Osteoblast (primary cell): Measurements from ENCODE around the gene CUX1. TPM values are rescaled to one million over a fixed set of nuclear protein-coding genes. Genes with fewer than 3 reads are reported as not detected.

Experiments used
- DNase-seq: peaks from one replicate; pipeline ENCODE4 v3.0.0; 2011; ENCODE audit warnings: low spot score, mixed read lengths; ENCODE audit not compliant: insufficient read length; ENCODE audit errors: missing footprints
- H2AFZ ChIP-seq: 2 replicates; pipeline ENCODE4 v1.6.0; 2011; ENCODE audit warnings: mild to moderate bottlenecking, low read length
- H3K27ac ChIP-seq: 2 replicates; pipeline ENCODE4 v1.5.1; 2011; ENCODE audit warnings: mild to moderate bottlenecking, low read depth, low read length, moderate library complexity
- H3K27me3 ChIP-seq: 2 replicates; pipeline ENCODE4 v1.6.0; 2012; ENCODE audit warnings: mild to moderate bottlenecking, control low read depth, inconsistent platforms, low read length, moderate library complexity; ENCODE audit not compliant: insufficient read depth
- H3K36me3 ChIP-seq: 2 replicates; pipeline ENCODE4 v1.5.1; 2011; ENCODE audit warnings: mild to moderate bottlenecking, low read length, control low read depth, moderate library complexity; ENCODE audit not compliant: insufficient read depth
- H3K4me1 ChIP-seq: 2 replicates; pipeline ENCODE4 v1.5.1; 2011; ENCODE audit warnings: mild to moderate bottlenecking, low read length, control low read depth, moderate library complexity; ENCODE audit not compliant: insufficient read depth
- H3K4me2 ChIP-seq: 2 replicates; pipeline ENCODE4 v1.6.0; 2011; ENCODE audit warnings: mild to moderate bottlenecking, low read length; ENCODE audit not compliant: insufficient read depth
- H3K4me3 ChIP-seq: fragments of 200-600 bp; sonication (generic); 3 replicates; pipeline ENCODE4 v1.5.1; 2012; ENCODE audit warnings: mild to moderate bottlenecking, low read length, inconsistent platforms; ENCODE audit not compliant: insufficient read depth
- H3K79me2 ChIP-seq: 2 replicates; pipeline ENCODE4 v1.6.0; 2012; ENCODE audit warnings: mild to moderate bottlenecking, low read length, control low read depth, inconsistent platforms; ENCODE audit not compliant: insufficient read depth
- H3K9me3 ChIP-seq: 2 replicates; pipeline ENCODE4 v1.5.1; 2011; ENCODE audit warnings: low read depth, low read length, control low read depth
- H4K20me1 ChIP-seq: 2 replicates; pipeline ENCODE4 v1.6.0; 2012; ENCODE audit warnings: mild to moderate bottlenecking, low read length, control low read depth; ENCODE audit not compliant: insufficient read depth
- total RNA-seq: library from RNA; depleted of rRNA; stranded (reverse); fragments of >200 nt; gene quantifications from 2 replicates; pipeline ENCODE4 v1.2.3, GENCODE V29; 2012
- TF ChIP-seq, protein P1 (sequence below): IDR thresholded peaks from 2 replicates; pipeline ENCODE4 v1.5.1; 2011; ENCODE audit warnings: mild to moderate bottlenecking, low read depth, low read length, moderate library complexity; ENCODE audit errors: extremely low read depth

Gene CUX1
- total RNA-seq, 1 donor: 41.6 TPM

DNA sequence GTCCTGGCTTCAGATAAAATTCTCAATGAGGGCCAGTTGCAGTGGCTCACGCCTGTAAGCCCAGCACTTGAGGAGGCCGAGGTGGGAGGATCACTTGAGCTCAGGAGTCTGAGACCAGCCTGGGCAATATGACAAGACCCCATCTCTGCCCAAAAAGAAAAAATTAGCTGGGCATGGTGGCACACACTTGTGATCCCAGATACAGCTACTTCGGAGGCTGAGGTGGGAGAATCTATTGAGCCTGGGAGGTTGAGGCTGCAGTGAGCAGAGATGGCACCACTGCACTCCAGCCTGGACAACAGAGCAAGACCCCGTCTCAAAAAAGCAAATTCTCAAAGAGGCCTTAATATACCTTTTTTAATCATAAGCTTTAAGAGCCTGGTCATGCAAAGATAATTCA, 142.9 kb downstream of the CUX1 start:
- Histone ChIP-seq H3K36me3 (no peaks in the 10 kb centered on the region), H4K20me1 (peaks cover 30% of the 10 kb centered on the region), H3K4me3 (no peak overlapping the region), H3K4me1 (no peaks in the 10 kb centered on the region), H3K4me2 (no peak overlapping the region), H3K79me2 (peaks cover 18% of the 10 kb centered on the region), H3K27ac (no peak overlapping the region), H3K9me3 (no peaks in the 10 kb centered on the region), H3K27me3 (no peaks in the 10 kb centered on the region), H2AFZ (no peak overlapping the region)
- TF ChIP-seq, protein P1, sequence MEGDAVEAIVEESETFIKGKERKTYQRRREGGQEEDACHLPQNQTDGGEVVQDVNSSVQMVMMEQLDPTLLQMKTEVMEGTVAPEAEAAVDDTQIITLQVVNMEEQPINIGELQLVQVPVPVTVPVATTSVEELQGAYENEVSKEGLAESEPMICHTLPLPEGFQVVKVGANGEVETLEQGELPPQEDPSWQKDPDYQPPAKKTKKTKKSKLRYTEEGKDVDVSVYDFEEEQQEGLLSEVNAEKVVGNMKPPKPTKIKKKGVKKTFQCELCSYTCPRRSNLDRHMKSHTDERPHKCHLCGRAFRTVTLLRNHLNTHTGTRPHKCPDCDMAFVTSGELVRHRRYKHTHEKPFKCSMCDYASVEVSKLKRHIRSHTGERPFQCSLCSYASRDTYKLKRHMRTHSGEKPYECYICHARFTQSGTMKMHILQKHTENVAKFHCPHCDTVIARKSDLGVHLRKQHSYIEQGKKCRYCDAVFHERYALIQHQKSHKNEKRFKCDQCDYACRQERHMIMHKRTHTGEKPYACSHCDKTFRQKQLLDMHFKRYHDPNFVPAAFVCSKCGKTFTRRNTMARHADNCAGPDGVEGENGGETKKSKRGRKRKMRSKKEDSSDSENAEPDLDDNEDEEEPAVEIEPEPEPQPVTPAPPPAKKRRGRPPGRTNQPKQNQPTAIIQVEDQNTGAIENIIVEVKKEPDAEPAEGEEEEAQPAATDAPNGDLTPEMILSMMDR: no peak
- DNase-seq: no peak

DNA sequence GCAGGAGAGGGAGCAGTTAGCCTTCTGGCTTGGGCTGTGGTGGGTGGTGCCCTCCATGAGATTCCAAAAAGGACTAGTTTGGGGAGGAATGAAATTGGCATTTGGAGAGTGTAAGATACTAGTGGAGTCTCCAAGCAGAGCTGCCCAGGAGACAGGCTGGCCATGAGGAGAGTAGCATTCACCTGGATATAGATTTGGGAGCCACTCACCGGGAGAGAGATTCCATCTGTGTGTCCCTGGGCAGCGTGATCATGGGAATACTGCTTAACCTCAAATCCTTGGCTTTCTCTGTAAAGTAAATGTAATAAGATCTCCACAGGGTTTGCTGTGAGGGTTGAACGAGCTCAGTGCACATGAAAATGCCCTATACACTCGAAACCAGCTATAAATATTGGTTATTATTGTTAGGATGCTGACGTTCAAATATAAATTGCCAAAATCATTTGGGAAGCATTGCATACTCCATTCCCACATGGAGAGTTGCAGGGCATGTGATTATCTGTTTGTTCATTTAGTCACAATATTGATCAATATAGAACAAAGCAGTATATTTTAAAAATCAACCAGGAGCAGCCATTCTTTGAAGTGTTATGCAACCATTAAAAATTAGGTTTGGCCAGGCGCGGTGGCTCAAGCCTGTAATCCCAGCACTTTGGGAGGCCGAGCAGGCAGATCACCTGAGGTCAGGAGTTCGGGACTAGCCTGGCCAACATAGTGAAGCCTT, 143.7 kb downstream of the CUX1 start:
- Histone ChIP-seq H3K9me3 (no peaks in the 10 kb centered on the region), H3K4me3 (no peak overlapping the region), H2AFZ (no peak overlapping the region), H3K36me3 (no peaks in the 10 kb centered on the region), H3K4me2 (no peak overlapping the region), H4K20me1 (peaks cover 31% of the 10 kb centered on the region), H3K79me2 (peaks cover 15% of the 10 kb centered on the region), H3K27me3 (no peaks in the 10 kb centered on the region), H3K27ac (no peak overlapping the region), H3K4me1 (no peaks in the 10 kb centered on the region)
- TF ChIP-seq, protein P1: no peak
- no peak for DNase-seq

DNA sequence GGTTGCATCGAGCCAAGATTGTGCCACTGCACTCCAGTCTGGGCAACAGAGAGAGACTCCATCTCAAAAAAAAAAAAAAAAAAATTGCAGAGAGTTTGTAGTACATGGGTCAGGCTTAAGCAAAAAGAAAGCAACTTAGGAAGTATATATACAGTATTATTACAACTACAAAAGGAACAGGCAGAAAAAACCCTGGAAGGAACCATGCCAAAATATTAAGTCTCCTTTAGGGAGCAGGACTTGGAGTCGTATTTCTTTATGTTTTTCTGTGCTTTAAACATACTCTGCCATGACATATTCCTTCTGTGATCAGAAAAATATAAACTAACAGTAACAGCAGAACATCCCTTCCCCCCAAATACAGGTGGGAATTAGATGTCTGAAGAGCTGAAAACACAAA, 144.4 kb downstream of the CUX1 start:
- peaks cover 13% of the 10 kb centered on the region for H3K79me2 ChIP-seq
- peaks cover 34% of the 10 kb centered on the region for H4K20me1 ChIP-seq
- H3K4me2 ChIP-seq: no peak overlapping the region
- no peak overlapping the region for H2AFZ ChIP-seq
- no peaks in the 10 kb centered on the region for H3K36me3 ChIP-seq
- no peaks in the 10 kb centered on the region for H3K4me1 ChIP-seq
- no peak overlapping the region for H3K4me3 ChIP-seq
- DNase-seq: no peak
- TF ChIP-seq, protein P1: no peak
- H3K9me3 ChIP-seq: no peaks in the 10 kb centered on the region
- no peaks in the 10 kb centered on the region for H3K27me3 ChIP-seq
- H3K27ac ChIP-seq: no peak overlapping the region

DNA sequence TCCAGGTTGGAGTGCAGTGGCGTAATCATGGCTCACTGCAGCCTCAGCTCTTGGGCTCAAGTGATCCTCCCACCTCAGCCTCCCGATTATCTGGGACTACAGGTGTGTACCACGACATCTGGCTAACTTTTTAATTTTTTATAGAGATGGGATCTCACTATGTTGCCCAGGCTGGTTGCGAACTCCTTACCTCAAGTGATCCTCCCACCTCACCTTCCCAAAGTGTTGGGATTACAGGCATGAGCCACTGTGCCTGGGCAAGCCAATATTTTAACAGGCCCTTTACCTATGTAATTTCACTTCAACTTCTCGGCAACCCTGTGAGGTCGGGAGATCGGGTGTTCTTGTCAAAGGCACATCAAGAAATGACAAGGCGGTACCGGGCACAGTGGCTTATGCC, 146.3 kb downstream of the CUX1 start:
- no peaks in the 10 kb centered on the region for H3K27me3 ChIP-seq
- no peak overlapping the region for H2AFZ ChIP-seq
- H3K36me3 ChIP-seq: no peaks in the 10 kb centered on the region
- no peak overlapping the region for H3K27ac ChIP-seq
- H3K9me3 ChIP-seq: no peaks in the 10 kb centered on the region
- TF ChIP-seq, protein P1: no peak
- H3K4me3 ChIP-seq: no peak overlapping the region
- DNase-seq: no peak
- no peak overlapping the region for H3K4me2 ChIP-seq
- no peaks in the 10 kb centered on the region for H3K4me1 ChIP-seq
- peaks cover 14% of the 10 kb centered on the region for H3K79me2 ChIP-seq
- peaks cover 38% of the 10 kb centered on the region for H4K20me1 ChIP-seq
